TTC549 (cell line): ENCODE results near the gene CREB3L4.
A peak's percentile ranks its signal among the peaks of the same experiment; 100 is the strongest.
"Not testable (repeated sequence)": the region's sequence is repeated elsewhere in the genome, so short reads cannot be mapped to it uniquely, and the experiment has no call there.

Source experiments
- FAIRE-seq: peaks from 2 replicates; lab custom pipeline; 2012; peaks lifted over from hg19 to GRCh38; lab: Jason Lieb, UNC

CREB3L4 gene

GRCh38 chr1:153985941-153986761 is 18.4 kb downstream of the CREB3L4 start, which contains the start of gene RAB13:
TSS of gene RAB13 (minus strand) at chr1:153986339. CDS start at chr1:153986236, 103 bp downstream.
- FAIRE-seq = no peak

GRCh38 chr1:153987621-153988020 is 19.9 kb downstream of the CREB3L4 start:
- FAIRE-seq = no peak

DNA sequence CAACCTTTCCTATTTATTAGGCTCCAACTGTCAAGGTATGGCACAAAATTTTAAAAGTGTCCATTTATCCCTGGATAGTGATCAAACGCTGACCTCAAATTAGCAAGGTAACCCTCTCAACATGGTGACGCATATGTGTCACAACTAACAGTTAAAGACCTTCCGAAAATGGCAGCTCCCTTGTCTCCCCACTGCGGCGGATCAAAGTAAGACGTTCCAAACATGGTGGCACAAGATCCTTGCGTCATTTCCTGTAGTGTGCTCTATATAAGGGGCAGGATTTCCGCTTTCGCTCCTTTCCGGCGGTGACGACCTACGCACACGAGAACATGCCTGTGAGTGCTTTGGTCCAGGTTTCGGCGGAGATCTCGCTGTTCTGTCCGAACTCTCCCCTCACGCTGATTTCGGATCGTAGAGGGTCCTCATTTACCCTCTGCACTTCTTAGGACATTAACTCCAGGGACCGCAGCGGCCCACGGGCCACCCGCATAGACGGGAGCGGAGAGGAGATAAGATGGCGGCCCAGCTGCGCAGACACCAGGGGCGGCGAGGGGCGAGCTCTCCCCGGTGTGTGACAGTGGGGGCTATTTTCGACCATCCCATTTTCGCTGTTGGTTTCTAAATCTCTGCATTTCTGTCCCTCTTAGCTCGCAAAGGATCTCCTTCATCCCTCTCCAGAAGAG is 22.9 kb downstream of the CREB3L4 start, which contains the start of gene RPS27:
RPS27 (plus strand) TSS at position 295 of the 683 bp plus-strand sequence; CDS start at position 330, 35 bp downstream.
- peak; percentile 98 for FAIRE-seq

GRCh38 chr1:153991151-153991630 is 23.5 kb downstream of the CREB3L4 start:
- no peak for FAIRE-seq

DNA sequence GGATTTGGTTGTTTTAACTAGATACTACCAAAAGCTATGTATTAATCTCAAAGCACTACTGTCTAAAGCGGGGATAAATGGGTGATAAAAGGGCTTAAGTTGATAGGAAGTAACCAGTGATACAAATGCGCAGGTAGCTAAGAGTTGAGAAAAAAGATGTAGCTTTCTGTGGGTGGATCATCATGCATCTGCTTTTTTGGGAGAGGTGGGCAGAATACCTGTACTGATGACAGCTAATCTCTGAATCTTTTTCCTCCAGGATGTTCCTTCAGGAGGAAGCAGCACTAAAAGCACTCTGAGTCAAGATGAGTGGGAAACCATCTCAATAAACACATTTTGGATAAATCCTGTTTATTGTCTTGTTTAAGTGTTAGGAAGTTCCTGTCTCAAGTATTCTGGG is 24.1 kb downstream of the CREB3L4 start:
- FAIRE-seq = no peak

DNA sequence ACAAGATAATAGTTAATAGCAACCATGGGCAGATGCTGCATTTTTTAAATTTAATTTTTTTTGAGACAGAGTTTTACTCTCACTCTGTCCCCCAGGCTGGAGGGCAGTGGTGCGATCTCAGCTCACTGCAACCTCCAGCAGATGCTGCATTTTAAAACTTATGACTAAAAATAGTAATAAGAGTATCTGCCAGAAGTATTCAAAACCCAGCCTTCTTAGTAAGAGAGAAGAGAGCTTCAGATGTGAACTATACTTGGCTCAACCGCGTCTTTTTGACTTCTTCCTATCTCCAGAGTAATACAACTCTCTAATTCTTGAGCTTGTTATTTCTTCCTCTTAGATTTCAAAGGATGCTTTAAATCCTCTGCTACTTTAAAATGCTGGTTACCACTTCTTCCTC is 27.5 kb downstream of the CREB3L4 start:
- peak; percentile 49 for FAIRE-seq

GRCh38 chr1:153995640-153996039 is 27.9 kb downstream of the CREB3L4 start:
- no peak for FAIRE-seq

- FAIRE-seq = not testable (repeated sequence)
Observed at GRCh38 chr1:153996882-153997281, 29.2 kb downstream of the CREB3L4 start.

DNA sequence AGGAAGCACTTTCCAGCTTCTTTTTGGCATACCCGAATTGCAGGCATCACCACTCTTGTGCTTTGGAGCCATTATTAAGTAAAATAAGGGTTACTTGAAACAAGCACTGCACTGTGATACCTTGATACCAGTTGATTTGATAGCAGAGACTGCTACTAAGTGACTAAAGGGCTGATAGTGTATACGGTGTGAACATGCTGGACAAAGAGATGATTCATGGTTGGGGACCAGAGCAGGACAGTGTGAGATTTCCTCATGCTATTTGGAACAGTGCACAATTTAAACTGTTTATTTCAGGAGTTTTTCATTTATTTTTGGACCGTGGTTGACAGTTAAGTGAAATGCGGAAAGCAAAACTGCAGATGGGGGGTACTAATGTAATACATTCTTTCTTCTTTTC is 32.7 kb downstream of the CREB3L4 start:
- no peak for FAIRE-seq

DNA sequence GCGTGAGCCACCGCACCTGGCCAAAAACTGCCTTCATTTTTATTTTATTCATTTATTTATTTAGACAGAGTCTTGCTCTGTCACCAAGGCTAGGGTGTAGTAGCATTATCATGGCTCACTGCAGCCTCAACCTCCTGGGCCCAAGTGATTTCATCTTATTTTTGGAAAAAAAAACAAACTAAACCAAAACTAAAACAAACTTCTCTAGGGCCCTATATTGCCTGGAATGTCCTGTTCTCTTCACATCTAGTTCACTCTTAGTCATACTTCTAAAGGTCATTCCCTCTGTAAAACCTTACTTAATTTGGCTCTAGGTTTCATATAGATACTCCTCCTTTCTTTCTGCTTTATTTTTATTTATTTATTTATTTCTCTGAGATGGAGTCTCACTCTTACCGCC is 38.4 kb downstream of the CREB3L4 start:
- FAIRE-seq = no peak

GRCh38 chr1:154012129-154012528 is 44.4 kb downstream of the CREB3L4 start:
- no peak for FAIRE-seq

DNA sequence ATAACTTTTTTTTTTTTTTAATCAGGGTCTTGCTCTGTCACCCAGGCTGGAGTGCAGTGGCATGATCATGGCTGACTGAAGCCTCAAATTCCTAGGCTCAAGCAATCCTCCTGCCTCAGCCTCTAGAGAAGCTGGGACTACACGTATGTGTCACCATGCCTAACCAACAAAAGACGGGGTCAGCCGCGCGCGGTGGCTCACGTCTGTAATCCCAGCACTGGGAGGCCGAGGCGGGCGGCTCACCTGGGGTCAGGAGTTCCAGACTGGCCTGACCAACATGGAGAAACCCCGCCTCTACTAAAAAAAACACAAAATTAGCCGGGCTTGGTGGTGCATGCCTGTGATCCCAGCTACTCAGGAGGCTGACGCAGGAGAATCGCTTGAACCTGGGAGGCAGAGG is 44.8 kb downstream of the CREB3L4 start:
- FAIRE-seq = not testable (repeated sequence)

GRCh38 chr1:154014154-154014907 is 46.6 kb downstream of the CREB3L4 start:
- no peak for FAIRE-seq

- FAIRE-seq = no peak
Observed at GRCh38 chr1:154019269-154019668, 51.6 kb downstream of the CREB3L4 start.

- no peak for FAIRE-seq
Observed at GRCh38 chr1:154019940-154020339, 52.2 kb downstream of the CREB3L4 start.
